Chondrocyte (in vitro differentiated cells): Measurements from ENCODE around the gene PDE4D. TPM values are rescaled to one million over a fixed set of nuclear protein-coding genes. Genes with fewer than 3 reads are reported as not detected.

Source experiments
- DNase-seq: peaks from one replicate; pipeline ENCODE4 v3.0.0; 2021; ENCODE audit warnings: mixed read lengths, low spot score
- H3K27ac Mint-ChIP-seq: one replicate; pipeline ENCODE4 v1.8.0; 2021; ENCODE audit warnings: mild to moderate bottlenecking, moderate library complexity, mixed read lengths; ENCODE audit not compliant: unreplicated experiment
- H3K27me3 Mint-ChIP-seq: 2 replicates; pipeline ENCODE4 v1.8.0; 2021; ENCODE audit warnings: low read depth, mixed read lengths
- H3K36me3 Mint-ChIP-seq: 2 replicates; pipeline ENCODE4 v1.8.0; 2021; ENCODE audit warnings: low read depth, mixed read lengths
- H3K4me1 Mint-ChIP-seq: 2 replicates; pipeline ENCODE4 v1.8.0; 2021; ENCODE audit warnings: low read depth, mild to moderate bottlenecking, mixed read lengths
- H3K4me3 Mint-ChIP-seq: one replicate; pipeline ENCODE4 v1.8.0; 2021; ENCODE audit warnings: mild to moderate bottlenecking, moderate library complexity, mixed read lengths; ENCODE audit not compliant: unreplicated experiment
- H3K9me3 Mint-ChIP-seq: 2 replicates; pipeline ENCODE4 v1.8.0; 2021; ENCODE audit warnings: low read depth, mixed read lengths
- CTCF ChIP-seq: fragments of 200-600 bp; sonication (generic); IDR thresholded peaks from 2 replicates; pipeline ENCODE4 v1.5.0; 2021; ENCODE audit warnings: antibody characterized with exemption, mild to moderate bottlenecking, moderate library complexity
- total RNA-seq: library from RNA; stranded (reverse); gene quantifications from 3 replicates; pipeline ENCODE4 v1.2.1, GENCODE V29; 2021

PDE4D gene
- total RNA-seq, 1 donor from 2014 or later = 21.1 TPM

DNA sequence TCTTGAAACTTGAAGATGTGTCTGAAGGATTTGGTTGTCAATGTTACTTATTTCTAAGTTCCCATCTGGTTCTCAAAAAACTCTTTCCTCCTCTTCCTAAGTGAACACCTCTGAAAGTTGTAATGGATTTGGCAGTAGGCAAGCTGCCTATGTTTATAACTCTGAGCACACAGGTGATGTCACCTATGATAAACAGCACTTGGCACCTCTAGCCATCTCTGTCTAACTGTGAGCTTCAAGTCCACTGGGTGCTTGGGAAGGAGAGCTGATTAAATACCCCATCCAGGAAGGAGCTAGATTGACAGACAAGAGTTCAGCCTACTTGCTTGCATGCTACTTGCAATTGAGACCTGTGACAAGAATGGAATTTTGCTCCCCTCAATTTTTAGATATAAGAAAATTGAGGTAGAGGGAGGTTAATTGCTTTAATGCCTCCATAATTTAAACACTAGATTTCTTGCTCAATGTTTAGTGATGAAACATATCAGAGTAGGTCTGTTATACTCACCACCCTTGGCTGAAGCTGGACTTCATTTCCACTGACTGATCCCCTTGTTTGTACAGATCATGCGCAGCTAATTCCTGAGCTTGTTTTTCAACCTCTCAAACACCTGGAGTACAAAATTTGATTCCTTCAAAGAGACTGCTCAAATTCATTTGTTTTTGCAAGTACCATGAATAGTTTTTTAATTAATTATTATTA is 49.9 kb downstream of the PDE4D start:
- TF ChIP-seq CTCF = no peak
- no peaks in the 10 kb centered on the region for H3K9me3 Mint-ChIP-seq
- H3K4me1 Mint-ChIP-seq = peaks cover 4% of the 10 kb centered on the region
- H3K4me3 Mint-ChIP-seq = no peak overlapping the region
- peaks cover 16% of the 10 kb centered on the region for H3K27me3 Mint-ChIP-seq
- H3K27ac Mint-ChIP-seq = no peak overlapping the region
- DNase-seq = no peak
- H3K36me3 Mint-ChIP-seq = no peaks in the 10 kb centered on the region

- Mint-ChIP-seq H3K9me3 (no peaks in the 10 kb centered on the region), H3K4me1 (peaks cover 4% of the 10 kb centered on the region), H3K4me3 (no peak overlapping the region), H3K27me3 (peaks cover 16% of the 10 kb centered on the region), H3K36me3 (no peaks in the 10 kb centered on the region), H3K27ac (no peak overlapping the region)
- no peak for DNase-seq
- no peak for TF ChIP-seq CTCF
Observed at GRCh38 chr5:59842999-59843398, 50.5 kb downstream of the PDE4D start.

DNA sequence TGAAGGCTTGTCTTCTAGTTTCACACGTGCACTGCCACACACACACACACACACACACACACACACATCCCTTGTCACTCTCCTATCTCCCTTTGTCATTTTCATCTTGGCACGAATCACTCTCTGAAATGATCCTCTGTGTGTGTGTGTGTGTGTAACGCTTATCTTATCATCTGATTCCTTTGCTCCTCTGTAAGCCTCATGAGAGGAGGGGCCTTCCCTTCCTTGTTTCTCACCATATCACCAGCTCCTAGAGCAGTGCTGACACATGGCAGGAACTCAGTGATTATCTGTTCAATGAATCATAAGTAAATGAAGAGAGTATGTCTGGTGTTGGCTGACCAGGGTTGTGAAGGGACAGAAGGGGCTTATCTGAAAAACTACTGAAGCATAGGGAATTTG is 53.3 kb downstream of the PDE4D start:
- Mint-ChIP-seq H3K9me3 (no peaks in the 10 kb centered on the region), H3K27ac (no peak overlapping the region), H3K27me3 (peaks cover 13% of the 10 kb centered on the region), H3K4me3 (no peak overlapping the region), H3K4me1 (peaks cover 4% of the 10 kb centered on the region), H3K36me3 (no peaks in the 10 kb centered on the region)
- TF ChIP-seq CTCF = no peak
- no peak for DNase-seq

DNA sequence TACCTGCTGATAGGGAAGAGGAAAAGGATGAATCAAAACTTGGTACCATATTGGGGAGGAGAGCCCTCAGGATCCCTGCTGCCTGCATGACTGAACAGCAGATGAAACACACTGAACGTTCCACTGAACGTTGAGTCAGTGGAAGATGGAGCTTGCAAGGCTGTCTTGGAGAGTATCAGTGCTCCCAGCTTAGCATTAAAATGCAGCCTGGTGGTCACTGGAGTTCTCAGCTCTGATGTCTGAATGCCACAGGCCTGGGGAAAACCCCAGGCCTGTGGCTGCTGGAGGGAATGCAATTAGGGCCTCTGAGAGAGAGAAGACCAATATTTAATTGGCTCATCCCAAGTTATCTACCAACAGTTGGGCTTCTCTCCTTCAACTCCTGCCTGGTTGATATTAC is 54.5 kb downstream of the PDE4D start:
- no peak overlapping the region for H3K27ac Mint-ChIP-seq
- no peak for DNase-seq
- TF ChIP-seq CTCF = no peak
- no peaks in the 10 kb centered on the region for H3K9me3 Mint-ChIP-seq
- H3K4me1 Mint-ChIP-seq = peaks cover 4% of the 10 kb centered on the region
- H3K4me3 Mint-ChIP-seq = no peak overlapping the region
- H3K36me3 Mint-ChIP-seq = no peaks in the 10 kb centered on the region
- peaks cover 13% of the 10 kb centered on the region for H3K27me3 Mint-ChIP-seq

DNA sequence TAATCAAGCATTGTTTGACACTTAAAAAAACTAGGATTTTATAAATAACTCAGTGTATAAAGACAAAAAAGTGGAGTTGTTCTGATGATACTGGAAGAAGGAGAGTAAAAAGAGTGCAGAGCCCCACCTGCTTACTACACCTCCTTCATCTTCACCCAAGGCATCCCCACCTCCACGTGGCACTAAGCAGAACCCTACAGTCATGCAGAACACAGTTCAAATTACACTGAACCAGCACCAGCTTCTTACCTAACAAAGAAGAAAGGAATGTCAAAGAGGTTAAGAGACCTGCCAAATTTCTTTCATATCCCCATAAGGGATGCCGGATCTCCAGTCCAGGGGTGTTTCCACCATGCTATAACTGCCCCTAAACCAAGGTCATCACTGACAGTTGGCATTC is 55.5 kb downstream of the PDE4D start:
- no peak for DNase-seq
- H3K4me3 Mint-ChIP-seq = no peak overlapping the region
- no peak overlapping the region for H3K27ac Mint-ChIP-seq
- H3K27me3 Mint-ChIP-seq = peaks cover 14% of the 10 kb centered on the region
- TF ChIP-seq CTCF = no peak
- no peaks in the 10 kb centered on the region for H3K36me3 Mint-ChIP-seq
- H3K9me3 Mint-ChIP-seq = no peaks in the 10 kb centered on the region
- H3K4me1 Mint-ChIP-seq = peaks cover 4% of the 10 kb centered on the region
